ENCODE data around the gene EVX2.

The EVX2 gene

DNA sequence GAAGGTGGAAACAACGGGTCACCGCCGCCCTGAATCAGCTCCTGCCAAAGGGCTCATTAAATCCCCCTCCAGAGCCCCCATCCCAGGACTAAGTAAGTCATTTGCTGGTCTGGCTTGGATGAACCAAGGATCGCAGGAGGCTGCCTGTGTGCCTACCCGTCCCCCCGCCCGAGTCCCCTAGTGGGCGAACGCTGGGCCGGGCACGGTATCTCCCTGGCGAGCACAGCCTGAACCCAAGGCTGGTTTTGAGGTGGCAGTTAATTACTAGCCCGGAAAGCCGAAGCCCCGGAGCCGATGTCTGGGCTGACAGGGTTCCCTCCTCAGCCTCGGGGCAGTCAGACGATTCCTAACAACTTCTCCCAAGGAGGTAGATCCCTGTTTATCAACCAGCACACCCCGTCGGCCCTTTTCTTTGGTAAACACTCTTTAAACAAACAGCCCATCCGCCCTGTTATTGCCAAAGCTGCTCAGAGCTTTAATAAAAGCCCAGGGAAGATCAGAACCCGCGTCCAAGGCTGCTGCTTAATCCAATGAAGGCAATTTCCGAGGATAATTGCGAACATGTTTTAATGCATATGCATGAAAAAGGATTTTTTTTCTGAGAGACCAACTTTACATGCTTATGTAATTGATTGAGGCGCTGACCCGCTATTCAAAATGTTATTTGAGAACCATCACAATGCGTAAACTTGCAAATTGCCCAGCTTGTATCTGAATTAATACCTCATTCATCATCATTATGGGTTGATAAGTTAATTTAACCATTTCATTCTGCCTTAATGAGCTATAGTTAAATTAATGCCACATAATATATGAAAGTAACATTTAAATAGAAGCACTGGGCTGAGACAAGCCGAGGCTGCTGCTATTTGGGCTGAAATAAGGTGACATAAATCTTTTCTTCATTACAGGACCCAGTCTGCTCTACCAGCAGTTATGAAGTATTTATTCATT is 10.5 kb downstream of the EVX2 start:
- in situ Hi-C loops (cut with MboI; ENCODE audit: low sequenced_read_pairs), result no loop called here

DNA sequence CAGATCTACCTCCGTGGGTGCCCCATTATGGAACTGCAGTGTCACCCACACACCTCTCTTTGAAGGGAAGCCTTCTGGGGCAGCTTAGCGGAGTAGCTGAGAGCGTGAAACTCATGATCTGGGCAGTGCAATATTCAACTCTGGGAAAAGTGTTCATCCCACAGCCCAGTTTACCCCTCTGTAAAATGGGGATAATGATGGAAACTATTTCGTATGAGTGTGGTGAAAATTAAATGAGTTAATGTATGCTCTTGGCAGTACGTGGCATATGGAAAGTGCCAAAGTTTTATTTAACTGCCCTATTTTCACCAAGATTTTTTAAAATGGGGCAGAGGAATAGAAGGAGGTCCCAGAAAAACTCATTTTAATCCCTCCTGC is 11.5 kb downstream of the EVX2 start:
- in situ Hi-C loops (cut with MboI; ENCODE audit: low sequenced_read_pairs), result no loop called here

DNA sequence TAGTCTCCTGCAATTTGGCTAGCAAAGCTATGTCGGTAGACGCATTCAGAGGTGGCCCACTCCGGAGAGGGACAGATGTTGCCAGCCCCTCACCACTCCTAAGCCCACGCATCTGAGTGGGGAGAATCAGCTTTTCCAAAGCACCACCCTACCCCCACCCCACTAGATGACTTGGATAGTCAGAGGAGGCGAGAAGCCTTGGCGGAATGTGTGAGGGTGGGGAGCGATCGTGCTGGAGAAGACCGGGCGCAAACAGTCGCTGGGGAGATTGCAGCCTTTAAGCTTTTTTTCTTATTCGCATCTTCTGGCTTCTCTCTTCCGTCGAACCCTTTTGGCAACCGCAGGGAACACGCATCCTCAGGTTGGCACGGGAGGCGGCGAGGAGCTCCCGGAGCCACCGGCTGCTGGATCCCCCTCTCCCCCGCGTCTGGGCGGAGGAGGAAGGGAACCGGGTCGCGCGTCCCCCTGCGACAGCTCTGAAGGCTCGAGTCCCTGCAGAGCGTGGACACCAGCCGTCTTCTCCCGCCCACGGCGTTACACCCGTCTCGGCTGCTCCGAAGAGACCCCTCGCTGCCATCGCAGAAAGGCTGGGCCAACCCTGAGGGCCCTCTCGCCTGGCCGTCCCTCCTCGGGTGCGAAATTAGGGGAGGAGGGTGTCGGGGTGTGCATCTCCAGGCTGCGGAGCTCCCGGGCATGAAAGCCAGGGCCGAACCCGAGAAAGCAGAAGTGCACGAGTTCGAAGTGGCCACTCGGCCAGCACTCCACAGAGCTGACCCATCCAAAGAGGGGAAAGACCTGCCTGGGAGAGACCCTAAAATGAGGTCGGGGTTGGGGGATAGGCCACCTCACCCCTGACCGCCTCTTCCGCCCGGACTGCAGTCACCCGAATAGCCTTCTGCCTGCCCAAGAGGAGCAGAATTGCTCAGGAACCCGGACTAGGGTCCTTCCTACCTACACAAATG is 12.2 kb downstream of the EVX2 start:
- in situ Hi-C loops (cut with MboI; ENCODE audit: low sequenced_read_pairs), result no loop called here

DNA sequence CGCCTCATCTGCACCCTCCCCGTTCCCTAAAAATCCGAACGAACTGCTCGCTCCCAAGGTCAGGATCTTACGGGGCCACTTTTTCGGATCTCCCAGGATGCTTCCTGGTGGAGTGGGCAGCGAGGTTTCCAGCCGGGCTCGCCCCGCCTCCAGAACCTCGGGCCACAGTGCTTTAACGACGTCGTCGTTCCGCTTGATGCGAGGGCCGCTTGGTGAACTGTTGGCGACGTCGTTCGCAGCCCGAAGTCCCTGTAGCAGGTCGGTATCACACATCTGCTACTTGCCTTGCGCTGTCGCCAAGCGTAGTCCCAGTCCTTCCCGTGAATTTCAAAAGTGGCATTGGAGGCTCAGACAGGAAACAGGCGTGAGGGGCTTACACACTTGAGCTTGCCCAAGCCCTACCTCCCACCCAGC is 15.3 kb downstream of the EVX2 start:
- in situ Hi-C loops (cut with MboI; ENCODE audit: low sequenced_read_pairs), result no loop called here

DNA sequence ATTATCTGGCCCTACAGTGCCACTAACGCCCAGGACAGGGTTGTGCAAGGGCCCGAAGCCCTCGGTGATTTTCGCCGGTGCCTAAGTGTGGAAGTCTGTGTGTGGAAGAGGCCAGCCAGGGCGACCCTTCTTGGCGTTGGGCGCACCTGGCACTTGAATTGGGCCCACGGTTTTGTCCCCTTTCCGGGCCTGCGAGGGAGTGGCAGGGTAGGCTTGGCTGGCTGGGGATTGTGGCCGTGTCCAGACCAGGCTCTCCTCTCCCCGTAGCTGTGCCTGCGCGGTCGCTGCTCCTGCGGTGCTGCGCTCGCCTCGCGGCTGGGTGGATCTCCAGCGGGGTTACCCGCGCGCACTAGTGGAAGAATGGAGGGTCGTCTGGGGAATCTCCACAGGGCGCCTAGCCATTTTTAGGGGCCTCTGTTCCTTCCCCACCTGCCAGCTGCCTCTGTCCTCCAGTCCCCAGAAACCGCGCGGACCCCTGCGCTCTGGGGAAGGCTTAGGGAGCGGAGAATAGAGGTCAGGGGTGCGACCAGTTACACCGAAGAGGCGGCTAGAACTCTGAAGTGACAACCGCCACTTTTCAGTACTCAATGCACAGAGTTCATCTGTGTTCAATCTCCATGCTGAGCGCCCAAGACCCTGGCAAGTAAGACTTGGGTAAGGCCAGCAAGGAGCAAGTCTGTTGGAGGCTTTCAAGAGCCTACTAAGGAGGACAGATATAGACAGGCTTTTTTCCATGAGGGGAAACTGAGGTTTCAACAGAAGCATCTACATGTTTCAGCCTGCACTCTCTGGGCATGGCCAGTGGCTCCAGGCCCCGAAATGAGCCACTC is 16.0 kb downstream of the EVX2 start:
- in situ Hi-C loops (cut with MboI; ENCODE audit: low sequenced_read_pairs), result no loop called here

DNA sequence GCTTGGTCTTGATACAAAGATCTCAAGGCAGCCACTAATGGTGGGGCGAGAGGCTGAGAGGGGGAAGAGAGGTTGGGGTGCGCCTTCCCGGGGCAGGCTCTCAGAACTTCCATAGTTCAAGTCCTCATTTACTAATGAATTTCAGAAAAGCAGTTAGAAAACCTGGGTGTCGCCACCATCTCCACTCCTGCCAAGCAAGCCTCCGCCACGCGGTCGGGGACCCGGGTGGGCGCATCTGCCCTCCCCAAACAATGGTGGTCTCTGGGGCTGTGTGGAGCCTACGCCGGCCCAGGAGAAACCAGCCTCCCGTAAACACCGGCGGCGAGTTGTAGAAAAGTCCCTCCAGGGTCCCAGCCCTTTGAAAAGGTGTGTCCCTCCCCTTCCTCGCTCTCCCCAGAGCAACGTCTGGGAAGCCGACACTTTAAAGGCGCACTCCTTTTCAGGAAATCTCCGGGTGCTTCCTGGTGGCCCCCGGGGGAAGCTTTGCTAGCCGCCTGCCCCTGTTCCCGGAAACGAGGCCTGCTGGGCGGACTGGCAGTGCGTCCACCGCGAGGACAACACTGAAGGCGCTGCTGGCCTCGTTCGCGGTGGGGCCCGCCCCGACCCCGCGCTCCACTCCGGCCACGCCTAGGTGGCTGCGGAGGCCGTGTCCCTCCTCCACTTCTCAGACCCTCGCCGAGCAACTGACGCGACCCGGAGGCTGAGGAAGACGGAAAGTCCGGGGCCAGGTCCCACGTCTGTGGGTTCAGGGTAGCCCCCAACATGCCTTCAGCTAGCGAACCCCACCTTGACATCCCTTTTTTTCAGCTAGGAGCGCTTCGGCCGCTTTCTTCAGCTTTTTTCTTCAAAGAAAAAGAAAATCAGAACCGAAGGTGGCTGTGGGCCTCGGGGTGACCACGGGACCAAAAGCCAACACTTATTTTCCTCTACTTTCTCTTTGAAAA is 16.8 kb downstream of the EVX2 start:
- in situ Hi-C loops (cut with MboI; ENCODE audit: low sequenced_read_pairs), result no loop called here

DNA sequence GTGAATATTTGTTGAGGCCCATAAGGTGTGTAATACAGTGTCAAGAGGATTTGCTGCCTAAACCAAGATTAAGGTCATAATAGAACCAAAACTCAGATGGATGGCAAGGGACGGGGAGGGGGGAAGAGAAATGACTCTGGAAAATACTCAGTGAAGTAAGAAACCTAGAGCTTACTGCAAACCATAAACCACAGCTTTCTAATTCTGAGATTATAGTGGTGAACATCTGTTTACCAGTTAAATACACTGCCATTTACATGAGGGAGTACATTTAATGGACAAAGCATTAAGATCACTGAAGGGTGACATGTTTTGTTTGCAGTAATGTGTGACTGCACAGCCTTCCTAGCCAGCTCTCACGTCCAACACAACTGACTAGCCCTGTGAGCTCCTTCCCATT is 19.8 kb downstream of the EVX2 start:
- in situ Hi-C loops (cut with MboI; ENCODE audit: low sequenced_read_pairs), result no loop called here

DNA sequence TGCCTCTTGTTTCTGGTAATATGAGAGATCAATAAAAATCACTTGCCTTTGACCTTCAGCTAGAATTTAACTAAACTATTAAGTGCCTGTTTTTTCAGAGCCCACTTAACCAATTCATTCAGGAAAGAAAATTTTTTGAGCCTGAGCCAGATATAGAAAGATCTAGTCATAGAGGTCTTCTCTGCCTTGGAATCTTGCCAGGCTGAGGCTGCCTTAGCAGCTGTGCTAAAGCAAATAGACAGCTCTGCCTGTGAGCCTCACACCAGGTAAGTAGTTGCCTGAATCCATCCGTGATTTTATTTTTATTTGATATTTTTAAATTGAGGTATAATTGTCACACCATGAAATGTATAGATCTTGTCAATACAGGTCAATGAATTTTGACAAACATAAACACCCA is 27.4 kb downstream of the EVX2 start:
- in situ Hi-C loops (cut with MboI; ENCODE audit: low sequenced_read_pairs), result no loop called here

DNA sequence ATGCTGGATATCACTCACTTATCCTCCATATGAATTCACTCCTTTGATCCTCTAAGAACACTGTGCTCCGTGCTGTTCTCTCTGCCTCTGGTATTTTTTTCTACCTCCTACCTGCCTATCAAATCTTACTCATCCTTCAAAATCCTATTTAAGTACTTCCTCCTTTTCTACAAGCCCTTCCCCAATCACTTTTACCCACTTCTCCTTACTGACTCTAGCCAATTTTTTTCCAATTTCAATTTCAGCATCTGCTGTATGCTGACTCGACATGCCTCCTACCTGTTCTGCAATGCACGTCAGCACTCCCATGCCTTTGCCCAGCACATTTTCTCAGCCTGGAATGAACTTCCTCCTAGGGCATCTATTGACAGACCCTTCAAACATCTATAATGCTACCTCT is 44.4 kb downstream of the EVX2 start:
- in situ Hi-C loops (cut with MboI; ENCODE audit: low sequenced_read_pairs), result no loop called here

DNA sequence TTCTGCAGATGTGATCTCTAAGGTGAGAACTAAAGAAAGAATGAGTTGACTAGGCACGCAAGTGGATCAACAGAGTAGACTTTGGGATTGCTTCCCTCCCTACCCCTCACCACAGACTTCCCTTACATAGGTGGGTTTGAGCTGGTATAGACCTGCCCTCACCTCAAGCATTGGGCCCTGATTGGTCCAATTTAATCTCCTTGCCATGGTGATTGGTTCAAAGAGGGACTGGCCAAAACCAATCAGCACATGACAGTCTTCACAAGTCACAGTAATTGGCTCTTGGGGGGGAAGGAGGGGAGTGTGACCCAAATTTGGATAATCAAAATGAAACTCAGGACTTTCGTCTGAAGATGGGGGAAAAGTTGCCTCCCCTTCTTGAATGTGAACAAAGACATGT is 45.1 kb downstream of the EVX2 start:
- in situ Hi-C loops (cut with MboI; ENCODE audit: low sequenced_read_pairs), result no loop called here

DNA sequence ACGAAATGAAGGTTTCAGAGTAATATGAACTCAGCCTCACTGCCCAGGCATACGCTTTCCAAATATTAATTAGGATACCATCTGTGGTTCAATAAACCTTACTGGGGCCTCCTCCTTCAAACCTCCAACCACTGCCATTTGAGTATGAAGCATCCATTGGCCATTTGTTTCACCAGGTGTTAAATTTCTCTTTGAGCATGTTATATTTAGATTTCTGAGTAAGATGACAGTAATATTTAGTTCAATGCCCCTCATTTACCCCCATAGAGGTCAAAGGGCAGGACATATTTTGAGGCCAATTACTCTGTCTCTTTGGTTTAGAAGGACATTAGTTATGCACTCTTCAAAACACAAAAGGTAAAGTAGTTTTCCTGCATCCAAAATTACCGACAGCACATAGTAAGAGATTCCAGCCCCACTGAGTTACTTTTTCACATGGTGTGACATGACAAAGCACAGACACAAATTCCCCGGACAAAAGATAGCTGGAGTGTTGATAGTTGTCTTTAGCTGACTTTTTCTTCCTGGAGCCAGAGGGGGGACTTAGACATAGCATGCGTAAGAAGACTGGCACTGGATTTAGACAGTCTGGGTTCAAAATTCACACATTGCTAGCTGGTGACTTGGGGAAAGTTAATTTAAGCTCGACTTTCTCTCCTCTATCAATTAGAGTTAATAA is 48.6 kb downstream of the EVX2 start:
- in situ Hi-C loops (cut with MboI; ENCODE audit: low sequenced_read_pairs), result no loop called here

DNA sequence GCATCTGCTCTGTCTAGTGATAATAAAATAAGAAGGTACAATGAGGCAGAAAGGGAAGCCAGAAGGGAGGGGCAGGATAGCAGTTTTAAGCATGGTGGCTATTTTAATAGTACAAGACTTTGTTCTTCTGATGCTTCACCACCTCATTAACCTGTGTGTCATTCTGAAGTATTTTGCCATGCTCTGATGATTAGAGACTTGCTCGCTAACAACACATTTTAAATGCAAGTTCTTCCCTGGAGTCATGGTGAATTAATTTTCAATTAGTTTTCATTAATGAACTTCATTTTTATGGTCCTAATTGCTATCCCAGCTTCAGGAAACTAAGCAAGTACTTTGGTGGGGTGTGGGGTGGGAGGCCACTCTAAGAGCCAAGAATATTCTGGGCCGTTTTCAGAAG is 56.0 kb downstream of the EVX2 start:
- in situ Hi-C loops (cut with MboI; ENCODE audit: low sequenced_read_pairs), result no loop called here
